HG03354 (cell line): ENCODE data around the gene KRTAP5-11.
"Not testable (repeated sequence)": the region's sequence is repeated elsewhere in the genome, so short reads cannot be mapped to it uniquely, and the experiment has no call there.

ENCODE experiments used
- ATAC-seq: cut with Tn5 transposase; IDR thresholded peaks from one replicate; pipeline ENCODE4 v1.9.1; 2021; ENCODE audit warnings: mild to moderate bottlenecking; ENCODE audit not compliant: unreplicated experiment, poor library complexity, severe bottlenecking

Gene KRTAP5-11

GRCh38 chr11:71582969-71583368, 294 bp upstream of the KRTAP5-11 start:
- ATAC-seq, result not testable (repeated sequence)

DNA sequence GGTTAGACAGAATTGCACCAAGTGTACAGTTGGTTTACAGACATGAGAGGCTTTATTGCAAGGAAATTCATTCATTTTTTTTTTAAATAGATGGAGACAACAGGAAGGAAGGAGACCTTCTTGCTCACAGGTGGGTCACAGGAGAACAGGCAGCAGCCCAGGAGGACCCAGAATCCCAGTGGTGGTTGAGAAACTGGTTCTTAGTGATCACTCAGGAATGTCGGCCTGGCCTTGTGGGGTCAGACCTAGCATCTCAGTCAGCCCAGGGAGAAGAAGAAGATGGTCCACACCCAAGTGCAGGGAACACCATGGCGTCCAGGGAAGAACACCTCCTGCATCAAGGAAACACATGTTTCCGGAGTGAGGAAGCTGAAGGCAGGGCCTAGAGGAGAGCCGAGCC, 849 bp downstream of the KRTAP5-11 start:
- ATAC-seq, result no peak

DNA sequence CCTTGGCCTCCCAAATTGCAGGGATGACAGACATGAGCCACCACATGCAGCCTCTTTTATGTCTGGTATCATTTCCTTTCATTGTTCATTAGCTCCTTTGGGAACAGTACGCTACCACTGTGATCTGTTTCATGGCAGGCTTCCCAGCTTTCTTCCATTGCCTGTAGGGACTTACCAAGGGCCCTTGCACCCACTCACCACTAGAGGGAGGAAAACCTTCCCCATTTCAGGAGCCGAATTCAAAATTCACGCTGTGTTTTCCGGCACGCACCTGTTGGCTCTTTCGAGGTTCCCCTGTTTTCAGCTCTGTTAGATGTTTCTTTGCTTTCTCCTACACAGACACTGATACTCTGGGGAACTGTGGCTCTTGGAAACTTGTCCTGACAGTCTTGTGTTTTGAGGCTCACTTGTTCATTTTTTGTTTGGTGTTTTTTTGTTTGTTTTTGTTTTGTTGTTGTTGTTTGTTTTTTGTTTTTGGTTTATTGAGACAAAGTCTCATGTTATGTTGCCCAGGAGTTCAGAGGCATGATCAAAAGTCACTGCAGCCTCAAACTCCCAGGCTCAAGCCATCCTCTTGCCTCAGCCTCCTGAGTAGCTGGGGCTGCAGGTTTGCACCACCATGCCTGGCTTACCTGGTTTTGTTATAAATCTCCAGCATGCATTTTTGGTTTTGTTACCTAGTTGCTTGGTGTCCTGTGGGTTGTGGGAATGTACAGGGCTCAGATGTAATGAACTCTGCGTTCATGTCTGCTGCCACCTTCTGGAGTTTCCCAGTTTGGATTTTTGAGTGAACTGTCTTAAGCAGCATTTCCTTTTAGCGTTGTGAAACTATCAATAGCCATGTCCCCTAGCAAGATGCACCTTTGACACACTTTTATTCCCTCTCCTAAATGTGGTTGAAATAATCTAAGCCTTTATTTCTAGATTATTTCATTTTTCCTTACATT, 2.3 kb downstream of the KRTAP5-11 start:
- no peak for ATAC-seq

DNA sequence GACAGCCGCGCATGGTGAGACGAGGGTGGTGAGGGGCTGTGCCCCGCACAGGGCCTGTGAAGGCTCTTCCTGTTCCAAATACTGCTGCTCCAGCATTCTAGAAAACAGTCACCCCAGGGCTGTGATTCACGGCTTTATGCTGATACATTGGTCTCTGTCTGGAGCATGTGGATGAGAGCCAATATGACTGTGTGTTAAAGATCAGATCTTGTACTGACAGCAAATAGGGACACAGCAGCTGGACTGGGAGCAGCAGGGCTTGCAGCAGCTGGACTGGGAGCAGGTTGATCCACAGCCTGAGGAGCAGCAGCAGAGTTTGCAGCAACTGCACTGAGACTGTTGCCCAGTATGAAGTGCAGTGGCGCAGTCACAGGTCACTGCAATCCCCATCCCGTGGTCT, 3.2 kb downstream of the KRTAP5-11 start:
- not testable (repeated sequence) for ATAC-seq

DNA sequence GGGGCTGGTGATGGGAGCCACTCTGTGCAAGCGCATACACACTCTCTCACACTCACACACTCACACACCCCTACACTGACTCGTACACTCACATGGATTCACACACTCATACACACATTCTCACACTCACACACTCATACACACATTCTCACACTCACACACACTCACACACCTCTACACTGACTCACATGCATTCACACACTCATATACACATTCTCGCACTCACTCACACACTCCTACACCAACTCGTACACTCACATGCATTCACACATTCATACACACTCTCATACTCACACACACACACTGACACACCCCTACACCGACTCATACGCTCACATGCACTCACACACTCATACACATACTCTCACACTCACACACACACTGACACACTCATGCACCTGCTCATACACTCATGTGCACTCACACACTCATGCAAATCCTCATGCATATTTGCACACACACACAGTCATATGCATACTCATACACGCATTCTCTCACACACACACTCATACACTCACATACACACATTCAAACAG, 5.1 kb downstream of the KRTAP5-11 start:
- no peak for ATAC-seq

GRCh38 chr11:71576688-71577465, 5.8 kb downstream of the KRTAP5-11 start:
- not testable (repeated sequence) for ATAC-seq

DNA sequence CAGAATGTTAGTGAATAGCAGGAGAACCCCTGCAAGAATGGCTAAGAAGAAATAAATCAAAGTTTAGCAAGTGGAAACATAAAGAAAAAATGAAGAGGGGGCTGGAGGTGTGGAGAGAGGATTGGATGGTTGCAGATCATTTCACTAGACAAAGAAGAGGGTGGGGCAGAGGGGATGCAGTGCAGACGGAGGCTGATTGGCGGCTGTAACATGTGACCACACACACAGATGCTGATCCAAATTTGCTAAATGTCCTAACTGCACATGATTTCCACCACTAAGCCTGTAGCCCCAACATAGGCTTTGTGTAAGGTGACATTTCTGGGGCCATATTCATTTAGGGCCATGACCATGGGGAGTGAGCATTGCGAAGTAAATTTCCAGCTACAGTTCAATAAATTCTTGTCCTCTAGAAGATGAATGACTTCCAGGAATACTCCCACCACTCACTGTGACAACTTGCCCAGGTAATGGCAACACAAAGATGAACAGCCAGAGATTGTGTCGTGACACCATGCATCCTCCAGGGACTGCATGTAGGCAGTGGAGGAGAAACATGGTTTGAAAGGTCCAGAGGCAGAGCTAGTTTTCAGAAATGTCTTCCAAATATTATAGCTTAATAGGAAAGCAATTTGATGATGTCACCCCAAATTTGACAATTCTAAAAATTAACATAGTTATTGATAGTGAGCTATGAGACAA, 6.8 kb downstream of the KRTAP5-11 start:
- ATAC-seq, result no peak

GRCh38 chr11:71574418-71574817, 8.3 kb downstream of the KRTAP5-11 start:
- no peak for ATAC-seq

GRCh38 chr11:71572811-71573210, 9.9 kb downstream of the KRTAP5-11 start:
- ATAC-seq, result no peak

DNA sequence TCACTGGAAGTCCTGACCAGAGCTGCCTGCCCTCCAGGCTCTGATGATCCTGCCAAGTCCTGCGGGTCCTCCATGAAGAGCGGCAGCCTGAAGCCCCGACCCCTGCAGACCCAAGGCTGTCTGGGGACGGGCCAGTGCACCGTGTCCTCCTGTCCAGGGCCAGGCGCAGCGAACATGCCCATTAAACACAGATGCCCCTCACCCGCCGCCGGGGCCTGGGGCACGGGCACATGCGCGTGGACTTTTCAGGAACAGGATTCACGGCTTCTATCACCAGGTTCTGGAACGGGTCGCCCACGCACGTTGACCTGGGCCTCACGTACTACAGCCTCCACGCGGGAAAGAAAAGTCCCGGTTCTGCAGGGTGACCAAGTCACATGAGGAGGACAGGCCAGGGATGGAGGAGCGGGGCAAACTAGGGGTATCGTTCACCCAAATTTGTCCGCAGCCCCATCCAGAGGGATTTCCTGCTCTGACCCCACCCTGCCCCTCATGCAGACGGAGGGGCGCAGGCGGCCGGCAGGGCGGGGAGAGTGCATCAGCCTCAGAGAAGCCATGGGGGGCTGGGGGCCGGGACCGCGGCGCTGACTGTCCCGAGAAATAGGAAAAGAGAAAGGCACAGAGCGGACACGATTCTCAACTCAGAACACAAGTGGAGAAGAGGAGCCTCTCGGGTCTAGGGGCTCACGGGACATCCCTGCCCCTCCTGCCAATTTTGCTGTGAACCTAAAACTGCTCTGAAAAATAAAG, 11.4 kb downstream of the KRTAP5-11 start:
- ATAC-seq, result not testable (repeated sequence)

DNA sequence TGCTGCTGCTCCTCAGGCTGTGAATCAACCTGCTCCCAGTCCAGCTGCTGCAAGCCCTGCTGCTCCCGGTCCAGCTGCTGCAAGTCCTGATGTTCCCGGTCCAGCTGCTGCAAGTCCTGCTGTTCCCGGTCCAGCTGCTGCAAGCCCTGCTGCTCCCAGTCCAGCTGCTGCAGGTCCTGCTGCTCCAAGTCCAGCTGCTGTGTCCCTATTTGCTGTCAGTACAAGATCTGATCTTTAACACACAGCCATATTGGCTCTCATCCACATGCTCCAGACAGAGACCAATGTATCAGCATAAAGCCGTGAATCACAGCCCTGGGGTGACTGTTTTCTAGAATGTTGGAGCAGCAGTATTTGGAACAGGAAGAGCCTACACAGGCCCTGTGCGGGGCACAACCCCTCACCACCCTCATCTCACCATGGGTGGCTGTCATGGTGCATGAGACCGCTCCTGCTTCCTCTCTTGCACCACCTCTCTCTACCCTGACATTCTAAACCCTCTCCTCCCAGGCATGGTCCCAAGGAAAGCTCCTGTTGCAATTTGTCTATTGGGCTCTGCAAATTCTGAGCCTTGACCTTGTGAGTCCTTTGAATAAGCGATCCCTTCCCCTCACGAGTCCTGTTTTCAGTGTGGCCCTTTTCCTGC, 13.8 kb downstream of the KRTAP5-11 start:
- ATAC-seq, result no peak

- not testable (repeated sequence) for ATAC-seq
Measured at GRCh38 chr11:71567633-71568032, 15.0 kb downstream of the KRTAP5-11 start.

DNA sequence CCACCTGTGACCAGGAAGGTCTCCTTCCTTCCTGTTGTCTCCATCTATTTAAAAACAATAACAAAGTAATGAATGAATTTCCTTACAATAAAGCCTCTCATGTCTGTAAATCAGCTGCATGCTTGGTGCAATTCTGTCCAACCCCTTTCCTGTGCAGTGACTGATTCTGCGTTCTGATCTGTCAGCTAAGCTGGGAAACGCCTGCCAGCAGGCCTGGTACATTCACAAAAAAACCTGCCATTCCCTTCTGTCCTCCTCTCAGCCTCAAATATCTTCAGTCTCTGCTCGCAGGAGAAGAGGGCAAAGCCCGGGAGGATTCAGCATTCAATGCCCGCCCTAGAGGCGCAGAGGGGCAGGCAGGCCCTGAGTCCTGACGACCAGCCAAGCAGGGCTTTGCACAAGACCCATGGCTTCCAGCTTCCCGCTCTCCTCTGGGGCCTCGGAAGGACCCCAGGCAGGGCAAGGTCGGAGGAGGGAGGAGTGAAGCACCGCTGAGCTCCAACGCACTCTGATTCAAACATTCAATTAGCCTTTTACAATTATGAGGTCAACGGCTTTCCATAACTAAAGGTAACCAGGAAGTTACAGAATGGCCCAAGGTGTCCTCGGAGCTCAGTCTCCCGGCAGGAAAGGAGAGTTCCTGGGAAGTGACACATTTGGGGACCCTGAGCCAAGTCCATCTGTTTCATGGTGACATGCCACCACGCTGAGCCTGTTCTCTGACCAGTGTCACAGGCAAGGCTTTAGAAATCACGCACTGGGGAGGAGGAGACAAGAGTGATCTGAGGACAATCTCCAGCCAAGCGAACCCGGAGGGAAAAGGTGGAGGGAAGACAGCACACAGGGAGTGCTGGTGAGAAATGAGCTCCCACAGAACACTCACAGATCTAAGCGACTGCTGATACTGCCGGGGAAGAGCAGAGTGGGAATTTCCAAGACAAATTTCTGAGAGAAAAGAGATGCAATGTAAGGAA, 15.8 kb downstream of the KRTAP5-11 start:
- ATAC-seq, result not testable (repeated sequence)

DNA sequence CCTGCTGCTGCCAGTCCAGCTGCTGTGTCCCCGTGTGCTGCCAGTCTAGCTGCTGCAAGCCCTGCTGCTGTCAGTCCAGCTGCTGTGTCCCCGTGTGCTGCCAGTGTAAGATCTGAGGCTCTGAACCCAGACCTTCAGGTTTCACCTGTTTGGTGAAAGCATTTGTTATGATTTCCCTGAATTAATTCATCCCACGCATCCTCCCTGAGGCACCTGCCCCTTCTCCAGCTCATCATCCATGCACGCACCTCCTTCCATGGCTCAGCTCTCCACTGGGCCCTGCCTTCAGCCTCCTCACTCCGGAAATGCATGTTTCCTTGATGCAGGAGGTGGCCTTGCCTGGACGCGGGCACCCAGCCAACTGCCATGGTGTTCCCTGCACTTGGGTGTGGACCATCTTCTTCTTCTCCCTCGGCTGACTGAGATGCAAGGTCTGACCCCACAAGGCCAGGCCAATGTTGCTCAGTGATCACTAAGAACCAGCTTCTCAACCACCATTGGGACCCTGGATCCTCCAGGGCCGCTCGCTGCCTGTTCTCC, 16.5 kb downstream of the KRTAP5-11 start:
- no peak for ATAC-seq

GRCh38 chr11:71565263-71565662, 17.4 kb downstream of the KRTAP5-11 start, which contains the start of gene KRTAP5-10:
Gene KRTAP5-10, plus strand, starts transcription at chr11:71565563. Its CDS starts 25 bp downstream, at chr11:71565588.
- ATAC-seq, result no peak

DNA sequence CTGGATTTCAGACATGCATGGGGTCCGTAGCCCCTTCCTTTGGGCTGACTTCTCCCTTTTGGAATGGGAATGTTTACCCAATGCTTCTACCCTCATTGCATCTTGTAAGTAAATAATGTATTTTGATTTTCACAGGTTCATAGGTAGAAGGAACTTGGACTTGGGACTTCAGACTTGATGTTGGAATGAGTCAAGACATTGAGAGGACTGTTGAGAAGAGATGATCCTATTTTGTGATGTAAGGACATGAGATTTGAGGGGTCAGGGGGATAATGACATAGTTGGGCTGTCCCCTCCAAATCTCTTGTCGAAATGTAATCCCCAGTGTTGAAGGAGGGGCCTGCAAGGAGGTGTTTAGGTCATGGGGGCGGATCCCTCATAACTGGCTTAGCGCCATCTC, 18.2 kb downstream of the KRTAP5-11 start:
- ATAC-seq, result no peak

GRCh38 chr11:71563406-71563805, 19.3 kb downstream of the KRTAP5-11 start:
- ATAC-seq, result no peak
